Nephron (organoid): ENCODE data around the gene BACH1.
"Not testable (repeated sequence)": the region's sequence is repeated elsewhere in the genome, so short reads cannot be mapped to it uniquely, and the experiment has no call there.

Experiments
- H3K27ac Mint-ChIP-seq, 3 experiments: 2 replicates each; pipeline ENCODE4 v1.8.0; 2020; ENCODE audit warnings: mixed read lengths in 3 of 3, mild to moderate bottlenecking in 2 of 3, moderate library complexity in 1 of 3
- H3K27me3 Mint-ChIP-seq: 2 replicates; pipeline ENCODE4 v1.8.0; 2021; ENCODE audit warnings: low read depth, mild to moderate bottlenecking, moderate library complexity, mixed read lengths
- H3K36me3 Mint-ChIP-seq: 2 replicates; pipeline ENCODE4 v1.8.0; 2020; ENCODE audit warnings: low read depth, mixed read lengths
- H3K4me1 Mint-ChIP-seq: 2 replicates; pipeline ENCODE4 v1.8.0; 2020; ENCODE audit warnings: mixed read lengths
- H3K4me3 Mint-ChIP-seq, 3 experiments: 2 replicates each; pipeline ENCODE4 v1.8.0; 2020; ENCODE audit warnings: mild to moderate bottlenecking in 3 of 3, mixed read lengths in 3 of 3, moderate library complexity in 2 of 3
- H3K9me3 Mint-ChIP-seq: 2 replicates; pipeline ENCODE4 v1.8.0; 2020; ENCODE audit warnings: mixed read lengths
- CTCF ChIP-seq, 3 experiments: fragments of 200-600 bp; sonication (generic); IDR thresholded peaks; one replicate each; pipeline ENCODE4 v1.5.0; 2021; ENCODE audit warnings: antibody characterized with exemption in 3 of 3; ENCODE audit not compliant: unreplicated experiment in 3 of 3

BACH1 gene

GRCh38 chr21:29298348-29299045 lies at the start of gene BACH1:
Gene BACH1, plus strand, starts transcription at chr21:29298922. Its CDS starts 22,359 bp downstream, at chr21:29321281.
- H3K27ac Mint-ChIP-seq = peak within 1 kb of the TSS; percentile 58 to 90 (median 86)
- TF ChIP-seq CTCF (IDR thresholded peaks at IDR 0.05; ENCODE audit: unreplicated experiment in 3 of 3) = peak in 1 of 3 experiments; percentile 41
- peaks cover 9% of the 10 kb centered on the region for H3K36me3 Mint-ChIP-seq
- peak within 1 kb of the TSS; percentile 85 to 93 (median 92) for H3K4me3 Mint-ChIP-seq
- peaks cover 40% of the 10 kb centered on the region for H3K4me1 Mint-ChIP-seq
- peaks cover 12% of the 10 kb centered on the region for H3K9me3 Mint-ChIP-seq
- H3K27me3 Mint-ChIP-seq = no peaks in the 10 kb centered on the region

- H3K27ac Mint-ChIP-seq, H3K4me1 Mint-ChIP-seq, H3K27me3 Mint-ChIP-seq, H3K36me3 Mint-ChIP-seq, H3K4me3 Mint-ChIP-seq: not testable (repeated sequence)
- peaks cover 16% of the 10 kb centered on the region for H3K9me3 Mint-ChIP-seq
Measured at GRCh38 chr21:29249289-29249688, 49.4 kb upstream of the BACH1 start.

GRCh38 chr21:29250636-29251035 lies 48.1 kb upstream of the BACH1 start:
- no peaks in the 10 kb centered on the region for H3K36me3 Mint-ChIP-seq
- H3K27ac Mint-ChIP-seq = no peak overlapping the region
- H3K4me3 Mint-ChIP-seq = no peak overlapping the region
- no peaks in the 10 kb centered on the region for H3K27me3 Mint-ChIP-seq
- TF ChIP-seq CTCF (IDR thresholded peaks at IDR 0.05; ENCODE audit: unreplicated experiment in 3 of 3) = no peak
- no peaks in the 10 kb centered on the region for H3K4me1 Mint-ChIP-seq
- peaks cover 21% of the 10 kb centered on the region for H3K9me3 Mint-ChIP-seq

- peaks cover 28% of the 10 kb centered on the region for H3K9me3 Mint-ChIP-seq
- H3K36me3 Mint-ChIP-seq, H3K27me3 Mint-ChIP-seq, H3K27ac Mint-ChIP-seq, H3K4me3 Mint-ChIP-seq, H3K4me1 Mint-ChIP-seq: not testable (repeated sequence)
Measured at GRCh38 chr21:29253861-29254260, 44.9 kb upstream of the BACH1 start.

GRCh38 chr21:29254550-29254949 lies 44.2 kb upstream of the BACH1 start:
- TF ChIP-seq CTCF (IDR thresholded peaks at IDR 0.05; ENCODE audit: unreplicated experiment in 3 of 3) = no peak
- Mint-ChIP-seq H3K4me3 (no peak overlapping the region), H3K4me1 (no peaks in the 10 kb centered on the region), H3K27me3 (no peaks in the 10 kb centered on the region), H3K9me3 (peaks cover 28% of the 10 kb centered on the region), H3K27ac (no peak overlapping the region), H3K36me3 (no peaks in the 10 kb centered on the region)

- no peaks in the 10 kb centered on the region for H3K36me3 Mint-ChIP-seq
- no peaks in the 10 kb centered on the region for H3K27me3 Mint-ChIP-seq
- peaks cover 28% of the 10 kb centered on the region for H3K9me3 Mint-ChIP-seq
- no peak overlapping the region for H3K4me3 Mint-ChIP-seq
- no peak for TF ChIP-seq CTCF (IDR thresholded peaks at IDR 0.05; ENCODE audit: unreplicated experiment in 3 of 3)
- no peaks in the 10 kb centered on the region for H3K4me1 Mint-ChIP-seq
- no peak overlapping the region for H3K27ac Mint-ChIP-seq
Measured at GRCh38 chr21:29256126-29256910, 42.4 kb upstream of the BACH1 start.

- peaks cover 21% of the 10 kb centered on the region for H3K9me3 Mint-ChIP-seq
- no peak overlapping the region for H3K27ac Mint-ChIP-seq
- no peaks in the 10 kb centered on the region for H3K36me3 Mint-ChIP-seq
- no peak overlapping the region for H3K4me3 Mint-ChIP-seq
- no peaks in the 10 kb centered on the region for H3K4me1 Mint-ChIP-seq
- TF ChIP-seq CTCF (IDR thresholded peaks at IDR 0.05; ENCODE audit: unreplicated experiment in 3 of 3) = no peak
- H3K27me3 Mint-ChIP-seq = no peaks in the 10 kb centered on the region
Measured at GRCh38 chr21:29257701-29258100, 41.0 kb upstream of the BACH1 start.
